Stromal cell of bone marrow (primary cell): ENCODE measurements around the gene DNASE1.
"Not testable (repeated sequence)": the region's sequence is repeated elsewhere in the genome, so short reads cannot be mapped to it uniquely, and the experiment has no call there.

Experiments used
- DNase-seq: peaks from one replicate; pipeline ENCODE4 v3.0.0-alpha.2; 2012; ENCODE audit warnings: low read depth

DNASE1 gene, protein sequence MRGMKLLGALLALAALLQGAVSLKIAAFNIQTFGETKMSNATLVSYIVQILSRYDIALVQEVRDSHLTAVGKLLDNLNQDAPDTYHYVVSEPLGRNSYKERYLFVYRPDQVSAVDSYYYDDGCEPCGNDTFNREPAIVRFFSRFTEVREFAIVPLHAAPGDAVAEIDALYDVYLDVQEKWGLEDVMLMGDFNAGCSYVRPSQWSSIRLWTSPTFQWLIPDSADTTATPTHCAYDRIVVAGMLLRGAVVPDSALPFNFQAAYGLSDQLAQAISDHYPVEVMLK

DNA sequence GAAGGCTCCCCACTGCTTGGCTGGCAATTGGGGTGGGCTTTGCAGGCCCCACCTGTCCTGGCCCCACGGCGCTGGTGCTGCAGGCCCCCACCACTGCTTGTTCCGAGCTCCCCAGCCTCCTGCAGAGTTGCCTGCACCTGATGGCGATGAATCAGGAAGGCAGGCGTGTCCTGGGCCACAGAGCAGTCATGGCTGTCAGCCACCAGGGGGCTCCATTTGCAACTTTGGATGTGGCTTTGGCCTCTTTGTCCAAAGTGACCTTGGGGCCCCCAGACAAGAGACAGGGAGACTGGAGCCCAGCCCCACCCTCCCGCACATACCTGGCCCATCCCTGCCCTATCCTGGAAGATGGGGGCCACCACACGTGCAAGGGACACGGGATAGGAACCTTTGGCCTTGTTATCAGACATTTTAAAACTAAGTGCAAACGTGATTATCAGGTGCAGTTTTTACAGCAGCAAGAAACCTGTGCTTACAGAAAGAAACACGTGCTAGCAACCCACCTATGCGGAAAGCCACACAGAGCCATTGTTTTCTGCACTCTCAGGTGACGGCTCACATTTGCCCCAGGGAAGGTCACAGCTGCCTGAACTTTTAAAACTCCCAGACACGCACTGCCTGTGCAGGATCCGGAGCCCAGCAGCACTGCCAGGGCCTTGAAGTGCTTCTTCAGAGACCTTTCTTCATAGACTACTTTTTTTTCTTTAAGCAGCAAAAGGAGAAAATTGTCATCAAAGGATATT lies at the start of gene DNASE1:
TSS of gene DNASE1 (plus strand) at position 443 of the 743 bp plus-strand sequence. CDS start 683 bp downstream, outside the sequence.
- no peak for DNase-seq

DNA sequence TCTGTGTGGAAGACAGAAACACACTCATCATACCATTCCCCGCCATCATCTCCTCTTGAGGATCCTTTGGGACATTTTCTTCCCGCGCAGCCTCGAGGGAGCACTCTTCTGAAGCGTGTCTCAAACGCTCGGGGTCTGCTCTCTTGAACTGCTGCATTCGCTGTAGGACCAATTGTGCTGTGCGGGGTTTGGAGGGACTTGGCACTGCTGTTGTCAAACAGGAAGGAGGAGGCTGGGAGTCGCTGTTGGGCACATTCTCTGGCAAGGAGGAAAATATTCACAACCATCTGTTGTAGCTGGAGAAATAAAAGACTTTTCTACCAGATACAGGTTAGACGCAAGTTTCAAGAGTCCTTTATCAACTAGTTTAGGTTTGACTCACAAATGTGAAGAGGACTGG lies 48.0 kb upstream of the DNASE1 start:
- DNase-seq, result no peak

DNA sequence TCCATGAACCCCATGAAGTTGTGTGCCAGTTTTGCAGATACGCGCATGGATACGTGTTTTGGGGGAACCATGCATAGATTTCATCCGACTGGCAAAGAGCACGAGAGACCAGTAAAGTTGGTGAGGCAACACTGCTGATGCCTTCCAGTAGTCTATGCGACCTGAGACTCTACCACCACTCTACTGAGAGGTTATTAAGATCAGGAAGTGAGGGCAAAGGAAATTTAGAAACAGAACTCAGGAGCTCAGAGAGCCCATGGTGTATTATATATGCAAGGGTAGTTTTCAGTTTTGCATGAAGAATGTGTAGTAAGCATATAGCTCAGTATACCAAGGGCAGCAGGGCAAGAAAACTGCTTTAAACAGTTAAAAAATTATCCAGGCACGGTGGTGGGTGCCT lies 47.3 kb upstream of the DNASE1 start:
- DNase-seq, result no peak

DNA sequence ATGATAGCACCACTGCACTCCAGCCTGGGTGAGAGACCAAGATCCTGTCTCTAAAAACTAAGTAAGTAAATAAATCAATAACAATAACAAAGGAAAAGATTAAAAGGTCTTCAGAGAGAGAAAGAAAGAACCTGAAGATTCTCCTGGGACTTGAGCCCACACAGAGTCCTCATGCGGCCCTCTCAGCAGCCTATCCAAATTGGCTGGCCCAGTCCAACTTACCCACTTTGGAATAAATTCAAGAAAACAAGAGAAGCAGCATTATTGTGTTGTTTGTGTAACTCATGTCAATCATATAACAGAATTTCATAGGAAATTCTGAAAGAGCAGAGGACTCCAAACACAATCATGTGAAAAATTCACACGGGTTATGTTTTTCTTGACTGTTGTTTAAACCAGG lies 46.9 kb upstream of the DNASE1 start:
- no peak for DNase-seq

DNA sequence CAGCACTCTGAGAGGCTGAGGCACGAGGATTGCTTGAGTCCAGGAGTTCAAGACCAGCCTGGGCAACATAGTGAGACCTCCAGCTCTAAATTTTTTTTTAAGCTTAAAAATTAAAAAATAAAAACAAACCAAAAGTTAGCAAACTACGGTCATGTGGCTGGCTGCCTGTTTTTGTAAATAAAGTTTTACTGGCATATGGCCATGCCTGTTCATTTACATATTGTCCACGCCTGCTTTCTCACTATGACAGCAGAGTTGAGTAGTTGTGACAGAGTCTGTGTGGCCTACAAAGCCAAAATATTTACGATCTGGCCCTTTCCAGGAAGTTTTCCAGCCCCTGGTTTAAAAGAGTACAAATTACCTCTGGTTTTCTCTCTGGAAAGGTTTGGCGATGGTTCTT lies 46.4 kb upstream of the DNASE1 start:
- no peak for DNase-seq

DNA sequence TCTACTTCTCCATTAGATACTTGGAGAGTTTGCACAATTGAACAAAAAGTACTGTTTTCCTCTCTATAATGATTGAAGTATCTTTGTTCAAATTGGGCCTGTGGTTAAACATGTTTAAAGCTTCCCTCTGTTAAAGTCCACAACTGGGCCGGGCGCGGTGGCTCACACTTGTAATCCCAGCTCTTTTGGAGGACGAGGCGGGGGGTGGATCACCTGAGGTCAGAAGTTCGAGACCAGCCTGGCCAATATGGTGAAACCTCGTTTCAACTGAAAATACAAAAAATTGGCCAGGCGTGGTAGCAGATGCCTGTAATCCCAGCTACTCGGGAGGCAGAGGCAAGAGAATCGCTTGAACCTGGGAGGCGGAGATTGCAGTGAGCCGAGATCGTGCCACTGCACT lies 45.5 kb upstream of the DNASE1 start:
- DNase-seq, result not testable (repeated sequence)

DNA sequence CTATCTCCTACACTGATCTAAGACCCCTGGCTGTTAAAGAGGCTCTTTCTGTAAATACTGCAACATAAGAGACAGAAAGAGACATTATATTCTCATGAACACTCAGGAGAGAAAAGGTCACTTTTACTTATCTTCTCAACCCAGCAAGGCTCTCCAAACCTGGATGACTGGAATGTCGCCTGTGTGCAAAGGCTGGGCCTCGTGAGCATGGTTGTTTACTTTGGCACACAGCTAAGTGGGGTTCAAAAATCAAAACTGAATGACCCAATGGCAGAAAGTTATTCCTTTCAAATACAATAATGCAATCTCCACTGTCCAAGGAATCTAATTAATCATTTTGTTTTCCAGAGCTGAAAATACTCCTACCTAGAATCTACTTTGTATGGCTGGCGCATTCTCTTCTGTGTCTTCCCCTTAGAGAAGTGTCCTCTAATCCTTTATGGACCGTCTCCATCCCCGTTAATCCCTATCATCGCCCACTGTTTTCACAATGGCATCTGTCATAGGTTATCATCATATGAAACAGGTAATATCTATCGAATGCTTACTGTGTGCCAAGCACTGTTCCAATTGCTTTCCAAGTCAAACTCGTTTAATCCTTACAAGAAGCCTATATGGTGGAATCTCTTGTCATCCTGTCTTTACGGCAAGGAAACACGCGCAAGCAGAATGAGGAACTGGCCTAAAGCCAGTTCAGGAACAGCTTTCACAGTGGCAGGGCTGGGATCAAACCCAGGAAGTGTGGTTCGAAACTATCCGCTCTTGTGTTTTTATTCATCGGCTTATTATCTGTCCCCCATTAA lies 44.4 kb upstream of the DNASE1 start:
- no peak for DNase-seq

DNA sequence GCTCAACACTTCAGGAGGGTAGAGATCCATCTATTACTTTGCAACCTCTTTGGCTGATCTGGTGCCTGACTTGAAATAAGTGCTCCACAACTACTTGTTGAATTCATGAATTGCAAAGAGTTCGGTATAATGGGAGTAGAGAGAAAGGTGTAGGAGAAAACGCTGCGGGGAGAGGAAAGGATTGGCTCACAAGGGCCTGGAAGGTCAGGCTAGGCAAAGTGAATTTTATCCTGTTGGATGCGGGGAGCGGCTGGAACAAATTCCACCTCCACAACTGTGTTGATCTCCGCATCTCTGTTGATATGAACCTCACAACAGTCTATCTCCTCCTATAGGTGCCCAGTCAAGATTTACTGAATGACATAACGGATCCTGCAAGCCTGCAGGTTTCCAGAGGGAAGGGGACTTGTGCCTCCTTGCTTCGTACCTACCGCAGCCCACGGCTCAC lies 43.8 kb upstream of the DNASE1 start:
- DNase-seq, result no peak

DNA sequence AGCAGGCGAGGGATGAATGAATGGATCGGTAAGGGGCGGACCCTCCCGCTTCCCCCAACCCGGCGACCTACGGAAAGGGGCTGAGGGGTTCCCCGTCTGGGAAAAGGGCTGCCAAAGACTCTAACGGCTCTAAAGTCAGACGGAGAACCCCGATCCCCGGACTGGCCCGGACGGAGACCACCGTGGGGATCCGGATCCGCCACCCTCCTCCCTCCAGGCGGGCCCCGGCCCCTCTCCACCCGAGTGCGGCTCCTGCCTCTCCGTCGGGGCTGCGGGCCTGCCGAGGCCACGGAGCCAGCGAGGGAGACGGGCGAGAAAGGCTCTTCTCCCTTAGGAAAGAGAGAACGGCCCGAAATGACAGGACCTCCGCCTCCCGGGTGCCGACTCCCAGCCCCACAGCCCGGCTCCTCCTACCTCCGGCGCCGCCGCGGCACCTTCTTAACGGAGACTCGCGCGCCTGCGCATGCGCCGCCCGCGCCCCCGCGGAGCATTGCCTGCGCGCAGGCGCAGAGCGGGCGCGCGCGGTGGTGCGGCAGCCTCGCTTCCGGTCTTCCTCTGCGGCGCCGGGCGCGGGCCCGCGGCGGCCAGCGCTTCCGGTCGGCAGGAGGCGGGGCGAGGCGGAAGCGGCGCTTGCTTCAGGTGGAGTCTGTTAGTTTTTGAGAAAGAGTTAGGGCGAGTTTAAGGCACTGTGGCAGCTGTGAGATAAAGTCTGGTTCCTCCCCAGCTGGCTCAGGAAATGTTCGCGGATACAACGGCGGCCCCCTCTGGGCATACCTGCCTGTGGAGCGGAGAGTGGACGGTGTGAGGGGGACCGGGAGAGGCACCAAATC lies 43.1 kb upstream of the DNASE1 start, which contains the start of gene SLX4:
TSS of gene SLX4 (minus strand) at position 461 of the 830 bp plus-strand sequence. CDS start 2,642 bp downstream, outside the sequence.
- peak; percentile 86 for DNase-seq

DNA sequence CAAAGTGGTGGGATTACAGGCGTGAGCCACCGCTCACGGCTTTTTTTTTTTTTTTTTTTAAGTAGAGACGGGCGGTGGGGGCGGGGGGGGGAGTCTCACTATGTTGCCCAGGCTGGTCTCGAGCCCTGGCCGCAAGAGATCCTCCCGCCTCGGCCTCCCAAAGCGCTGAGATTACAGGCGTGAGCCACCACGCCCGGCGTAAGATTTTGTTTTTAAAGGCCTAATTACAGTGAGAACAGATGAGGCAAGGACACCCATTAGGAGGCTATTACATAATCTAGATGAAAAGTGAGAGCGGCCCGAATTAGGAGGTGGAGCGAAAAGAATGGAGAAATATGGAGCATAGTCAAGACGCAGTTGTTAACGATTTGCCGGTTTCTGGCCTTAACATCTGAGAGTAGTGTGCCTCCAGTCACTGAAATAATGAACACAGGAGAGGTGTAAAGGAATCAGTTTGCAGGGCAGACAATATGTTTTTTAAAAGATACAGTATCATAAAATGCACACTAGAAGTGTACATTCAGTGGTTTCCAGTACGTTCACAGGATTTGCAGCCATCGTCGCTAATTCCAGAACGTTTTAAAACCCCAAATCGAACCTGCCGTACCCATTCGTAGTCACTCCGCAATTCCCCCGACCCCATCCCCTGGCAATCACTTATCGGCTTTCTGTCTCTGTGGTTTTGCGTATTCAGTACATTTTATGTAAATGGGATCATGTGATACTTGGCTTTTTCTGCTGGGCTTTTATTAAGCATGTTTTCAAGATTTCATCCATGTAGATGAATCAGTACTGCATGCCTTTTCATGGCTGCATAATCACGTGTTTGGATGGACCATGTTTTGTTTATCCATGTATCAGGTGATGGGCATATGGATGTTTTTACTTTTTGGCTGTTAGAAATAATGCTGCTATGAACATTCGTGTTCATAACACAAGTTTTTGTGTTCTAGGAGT lies 41.7 kb upstream of the DNASE1 start:
- DNase-seq, result no peak

DNA sequence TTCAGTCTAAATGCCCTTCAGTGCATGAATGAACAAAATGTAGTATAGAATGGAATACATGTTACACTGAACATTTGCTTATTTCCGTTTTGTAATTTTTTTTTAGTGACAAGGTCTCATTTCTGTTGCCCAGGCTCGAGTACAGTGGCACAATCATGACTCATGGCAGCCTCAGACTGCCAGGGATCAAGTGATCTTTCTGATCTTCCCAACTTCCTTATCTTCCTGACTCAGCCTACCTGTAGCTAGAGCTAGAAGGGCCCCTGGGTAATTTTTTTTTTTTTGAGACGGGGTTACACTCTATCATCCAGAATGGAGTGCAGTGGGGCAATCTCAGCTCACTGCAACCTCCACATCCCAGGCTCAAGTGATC lies 35.7 kb upstream of the DNASE1 start:
- no peak for DNase-seq

DNA sequence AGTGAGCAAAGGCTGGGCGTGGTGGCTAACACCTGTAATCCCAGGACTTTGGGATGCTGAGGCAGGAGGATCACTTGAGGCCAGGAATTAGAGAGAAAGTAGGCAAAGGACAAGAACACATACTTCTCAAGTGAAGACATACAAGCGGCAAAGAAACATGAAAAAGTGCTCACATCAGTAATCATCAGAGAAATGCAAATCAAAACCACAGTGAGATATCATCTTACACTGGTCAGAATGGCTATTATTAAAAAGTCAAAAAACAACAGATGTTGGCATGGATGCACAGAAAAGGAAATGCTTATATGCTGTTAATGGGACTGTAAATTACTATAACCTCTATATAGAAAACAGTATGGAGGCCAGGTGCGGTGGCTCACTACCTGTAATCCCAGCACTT lies 30.8 kb upstream of the DNASE1 start:
- no peak for DNase-seq

DNA sequence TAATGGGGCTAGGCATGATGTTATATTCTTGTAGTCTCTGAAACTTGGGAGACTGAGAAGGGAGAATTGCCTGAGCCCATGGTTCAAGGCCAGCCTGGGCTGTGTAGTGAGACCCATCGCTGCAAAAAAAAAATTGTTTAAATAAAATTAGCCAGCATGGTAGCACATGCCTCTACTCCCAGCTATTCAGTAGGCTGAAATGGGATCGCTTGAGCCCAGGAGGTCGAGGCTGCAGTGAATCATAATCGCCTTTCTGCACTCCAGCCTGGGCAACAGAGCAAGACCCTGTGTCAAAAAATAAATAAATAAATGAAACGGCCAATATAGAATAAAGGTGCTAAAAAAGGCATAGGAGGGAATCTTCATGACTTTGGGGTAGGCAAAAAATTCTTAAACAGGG lies 29.2 kb upstream of the DNASE1 start:
- no peak for DNase-seq

DNA sequence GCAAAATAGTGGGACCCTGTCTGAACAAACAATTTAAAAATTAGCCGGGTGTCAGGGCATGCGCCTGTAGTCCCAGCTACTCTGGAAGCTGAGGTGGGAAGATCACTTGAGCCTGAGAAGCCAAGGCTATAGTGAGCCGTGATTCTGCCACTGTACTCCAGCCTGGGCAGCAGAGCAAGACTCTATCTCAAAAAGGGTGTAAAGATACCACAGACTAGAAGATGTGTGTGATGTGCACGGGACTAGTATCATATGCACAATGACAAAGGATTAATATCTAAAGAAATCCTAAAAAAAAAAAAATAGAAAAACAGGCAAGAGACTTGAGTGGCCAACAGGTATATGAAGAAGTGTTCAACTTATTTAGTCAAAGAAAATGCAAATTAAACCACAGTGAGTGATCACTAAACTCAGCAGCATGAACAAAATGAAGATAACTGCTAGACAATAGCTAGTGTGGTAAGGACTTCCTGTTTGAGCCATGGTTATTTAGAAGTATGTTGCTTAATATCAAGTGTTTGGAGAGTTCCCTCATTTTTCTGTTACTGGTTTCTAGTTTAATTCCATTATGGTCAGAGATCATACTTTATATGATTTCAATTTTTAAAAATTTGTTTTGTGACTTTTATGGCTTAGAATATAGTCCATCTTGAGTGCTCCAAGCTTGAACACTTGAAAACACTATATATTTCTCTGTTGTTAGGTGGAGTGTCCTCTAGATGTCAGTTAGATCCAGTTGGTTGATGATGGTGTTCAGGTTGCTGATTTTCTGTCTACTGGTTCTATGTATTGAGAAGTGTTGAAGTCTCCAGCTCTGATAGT lies 28.4 kb upstream of the DNASE1 start:
- no peak for DNase-seq

DNA sequence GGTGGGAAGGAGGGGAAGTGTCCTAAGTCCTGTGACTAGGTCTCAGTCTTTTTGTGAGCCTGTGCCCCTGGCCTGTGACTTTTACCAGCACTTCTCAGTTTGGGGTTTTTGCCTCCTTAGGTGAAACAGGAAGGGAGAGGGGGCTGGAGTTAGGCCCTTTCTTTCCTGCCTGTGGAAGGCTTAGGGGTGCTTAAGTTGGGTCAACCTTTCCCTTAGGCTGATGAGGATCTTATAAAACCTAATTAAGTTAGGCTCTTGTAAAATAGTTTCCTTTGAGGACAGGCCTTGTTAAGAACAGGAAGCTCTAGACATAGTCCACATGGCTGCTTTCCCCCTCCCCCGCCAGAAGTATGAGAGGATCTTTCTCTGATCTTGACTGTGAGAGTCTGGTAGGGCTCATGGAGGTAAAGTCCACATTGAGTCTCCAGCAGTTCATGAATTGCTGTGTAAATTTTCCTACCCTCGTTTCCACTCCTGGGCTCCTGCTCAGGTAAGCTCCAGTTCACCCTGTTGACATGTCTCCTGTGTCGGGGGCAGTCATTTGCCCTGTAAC lies 17.0 kb upstream of the DNASE1 start:
- no peak for DNase-seq

DNA sequence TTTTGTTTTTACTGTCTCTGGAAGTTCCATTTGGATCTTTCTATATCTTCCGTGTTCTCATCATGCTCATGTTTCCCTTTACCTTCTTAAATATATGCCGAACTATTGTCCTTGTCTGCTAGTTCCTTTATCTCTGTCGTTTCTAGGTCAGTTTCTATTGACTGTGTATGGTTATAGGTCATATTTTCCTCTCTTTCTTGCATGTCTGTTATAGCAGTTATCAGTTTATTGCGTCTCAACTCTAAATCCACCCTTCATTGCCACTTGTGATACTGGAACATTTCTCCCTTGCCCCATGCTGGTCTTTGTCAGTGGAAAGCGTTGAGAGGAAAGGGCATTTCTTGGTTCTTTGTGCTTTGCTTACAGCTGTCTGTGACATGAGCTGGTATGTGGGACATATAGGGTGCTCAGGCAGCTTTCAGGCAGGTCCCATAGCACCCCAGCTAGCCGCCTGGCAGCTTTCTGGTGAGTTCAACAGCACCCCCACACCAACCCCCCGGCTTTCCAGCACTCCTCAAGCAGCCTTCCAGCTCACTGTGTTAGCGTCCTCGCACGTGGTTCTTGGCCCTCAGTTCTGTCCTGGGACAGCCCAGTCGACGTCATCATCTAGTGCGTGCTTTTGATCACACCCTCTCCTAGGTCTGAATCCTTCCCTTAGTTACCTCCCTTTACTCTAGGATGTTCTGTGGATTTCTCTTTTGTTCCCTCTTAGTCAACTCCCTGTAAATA lies 15.4 kb upstream of the DNASE1 start:
- no peak for DNase-seq

DNA sequence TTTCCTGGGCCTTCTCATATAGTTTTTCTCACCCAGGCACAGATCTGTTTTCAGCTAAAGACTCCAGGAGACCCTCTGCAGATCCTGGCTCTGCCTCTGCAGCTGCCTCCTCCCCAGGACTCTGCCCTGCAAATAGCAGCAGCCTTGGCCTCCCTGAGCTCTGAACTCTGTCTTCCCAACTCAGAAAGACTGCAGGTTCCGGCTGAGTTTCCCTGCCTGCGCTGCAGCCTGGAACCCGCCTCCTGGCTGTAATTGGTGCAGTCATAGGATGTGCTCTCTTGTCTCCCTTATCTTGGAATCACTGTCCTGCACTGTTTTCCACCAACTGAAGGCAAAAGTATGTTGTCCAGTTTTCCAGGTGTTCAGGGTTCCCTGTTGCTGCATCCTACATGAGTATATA lies 14.3 kb upstream of the DNASE1 start:
- no peak for DNase-seq

DNA sequence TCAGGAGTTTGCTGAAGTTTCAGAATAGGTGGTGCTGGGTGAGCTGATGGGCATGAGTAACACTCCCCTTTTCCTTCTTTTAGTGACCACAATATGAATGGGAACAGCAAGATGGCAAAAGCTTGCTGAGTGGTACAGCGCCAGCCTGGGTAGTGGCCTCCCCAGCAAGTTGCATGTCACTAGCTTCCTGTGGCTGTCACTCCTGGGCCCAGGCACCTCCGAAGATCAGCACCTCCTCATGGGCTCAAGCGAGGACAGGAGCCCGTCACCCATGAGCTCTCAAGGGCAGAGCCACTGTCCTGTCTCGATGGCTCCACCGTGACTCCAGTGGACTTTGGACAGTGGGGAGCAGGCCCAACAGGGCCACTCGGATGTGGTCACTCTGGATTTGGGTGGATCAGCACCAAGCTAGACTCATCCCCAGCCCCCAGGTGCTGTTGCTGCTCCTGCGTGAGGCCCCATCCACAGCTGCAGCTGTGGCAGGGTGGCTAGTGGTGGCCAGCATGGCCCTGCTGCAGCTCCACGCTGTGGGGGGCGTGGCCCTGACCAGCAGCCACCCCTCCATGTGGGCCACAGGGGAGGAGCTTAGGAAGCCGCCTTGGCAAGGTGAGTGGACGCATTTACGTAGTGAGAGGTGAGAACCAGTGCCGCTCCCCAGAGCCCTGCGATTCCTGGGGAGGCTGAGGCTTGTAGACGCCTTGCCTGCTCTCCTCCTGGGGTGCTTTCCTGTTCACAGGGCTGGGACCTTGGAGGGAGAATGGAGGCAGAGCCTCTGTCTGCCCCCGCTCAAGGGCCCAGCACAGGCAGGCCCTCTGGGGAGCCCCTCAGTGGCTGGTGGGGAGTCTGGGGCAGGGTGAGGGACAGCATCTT lies 13.6 kb upstream of the DNASE1 start:
- no peak for DNase-seq
